ENCODE data around the gene FAM110A.

GRCh38 chr20:839626-840025 lies 6.1 kb downstream of the FAM110A start:
- no peak for TF ChIP-seq CTCF (IDR thresholded peaks at IDR 0.05)
- TF ChIP-seq EZH2 (IDR thresholded peaks at IDR 0.05; ENCODE audit: borderline replicate concordance, insufficient read depth, low read depth, low read length, poor library complexity, severe bottlenecking): no peak

Data from B cell (primary cell).